Stimulated activated CD4-positive, alpha-beta T cell treated with anti-CD3 and anti-CD28 coated beads, Interleukin-4, amount 100 ng/mL, for 48 hours (primary cell): ENCODE results near the gene RNF227.
"Not testable (repeated sequence)": the region's sequence is repeated elsewhere in the genome, so short reads cannot be mapped to it uniquely, and the experiment has no call there.

Experiments used
- DNase-seq, 2 donors: peaks; one replicate each; pipeline ENCODE4 v3.0.0-alpha.2; 2020; ENCODE audit warnings: low read depth in 2 of 2

RNF227 gene

GRCh38 chr17:7915611-7916384 lies at the start of gene RNF227:
RNF227 (minus strand) TSS chr17:7916289; CDS start chr17:7916195, 94 bp downstream.
- DNase-seq: peak; percentile 84 to 90

GRCh38 chr17:7961421-7961820 lies 45.3 kb upstream of the RNF227 start:
- no peak for DNase-seq

- DNase-seq: no peak
Observed at GRCh38 chr17:7959503-7960253, 43.6 kb upstream of the RNF227 start.

- DNase-seq: no peak
Observed at GRCh38 chr17:7956228-7956965, 40.3 kb upstream of the RNF227 start.

- DNase-seq: no peak
Observed at GRCh38 chr17:7955414-7956227, 39.5 kb upstream of the RNF227 start.

GRCh38 chr17:7953266-7953665 lies 37.2 kb upstream of the RNF227 start:
- not testable (repeated sequence) for DNase-seq

GRCh38 chr17:7951143-7951792 lies 35.2 kb upstream of the RNF227 start:
- DNase-seq: peak in 1 of 2 donors; percentile 10

GRCh38 chr17:7950578-7950977 lies 34.5 kb upstream of the RNF227 start:
- DNase-seq: no peak

- DNase-seq: no peak
Observed at GRCh38 chr17:7947651-7948050, 31.6 kb upstream of the RNF227 start.

GRCh38 chr17:7946441-7946840 lies 30.4 kb upstream of the RNF227 start:
- DNase-seq: no peak

- no peak for DNase-seq
Observed at GRCh38 chr17:7945651-7946050, 29.6 kb upstream of the RNF227 start.

- no peak for DNase-seq
Observed at GRCh38 chr17:7944326-7944725, 28.2 kb upstream of the RNF227 start.

- DNase-seq: no peak
Observed at GRCh38 chr17:7943291-7943690, 27.2 kb upstream of the RNF227 start.

- DNase-seq: no peak
Observed at GRCh38 chr17:7940743-7941142, 24.7 kb upstream of the RNF227 start.

- DNase-seq: no peak
Observed at GRCh38 chr17:7940034-7940433, 23.9 kb upstream of the RNF227 start.

- DNase-seq: no peak
Observed at GRCh38 chr17:7935859-7936258, 19.8 kb upstream of the RNF227 start.

GRCh38 chr17:7932949-7933348 lies 16.9 kb upstream of the RNF227 start:
- no peak for DNase-seq

GRCh38 chr17:7932483-7932891 lies 16.4 kb upstream of the RNF227 start:
- no peak for DNase-seq

- DNase-seq: peak; percentile 98 to 99
Observed at GRCh38 chr17:7931709-7932482, 15.8 kb upstream of the RNF227 start, which contains the start of the genes CNTROB and TRAPPC1. CNTROB (plus strand) TSS chr17:7932206; CDS start chr17:7933080, 874 bp downstream. TRAPPC1 (minus strand) TSS chr17:7931946; CDS start chr17:7931829, 117 bp downstream.
